Glomerular visceral epithelial cell (primary cell): ENCODE data around the gene KIAA1755.

Source experiments
- DNase-seq: peaks from one replicate; pipeline ENCODE4 v3.0.0-alpha.2; 2016; ENCODE audit errors: extremely low spot score

Gene KIAA1755

DNA sequence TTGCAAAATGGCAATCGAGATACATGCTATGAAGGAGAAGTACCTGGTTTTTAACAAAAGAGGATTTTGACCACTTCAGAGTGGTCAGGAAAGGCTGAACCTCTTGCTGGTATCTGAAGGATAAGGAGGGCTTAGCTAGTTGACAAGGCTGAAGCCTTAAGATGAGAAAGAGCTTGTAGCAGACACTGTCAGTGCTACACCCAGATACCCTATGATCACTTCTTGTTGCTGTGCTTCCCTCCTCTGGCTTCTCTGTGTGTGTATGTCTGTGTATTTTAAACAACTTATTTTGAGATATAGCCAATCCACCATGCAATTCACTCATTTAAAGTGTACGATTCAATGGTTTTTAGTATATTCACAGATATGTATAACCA, 56.6 kb downstream of the KIAA1755 start:
- no peak for DNase-seq

DNA sequence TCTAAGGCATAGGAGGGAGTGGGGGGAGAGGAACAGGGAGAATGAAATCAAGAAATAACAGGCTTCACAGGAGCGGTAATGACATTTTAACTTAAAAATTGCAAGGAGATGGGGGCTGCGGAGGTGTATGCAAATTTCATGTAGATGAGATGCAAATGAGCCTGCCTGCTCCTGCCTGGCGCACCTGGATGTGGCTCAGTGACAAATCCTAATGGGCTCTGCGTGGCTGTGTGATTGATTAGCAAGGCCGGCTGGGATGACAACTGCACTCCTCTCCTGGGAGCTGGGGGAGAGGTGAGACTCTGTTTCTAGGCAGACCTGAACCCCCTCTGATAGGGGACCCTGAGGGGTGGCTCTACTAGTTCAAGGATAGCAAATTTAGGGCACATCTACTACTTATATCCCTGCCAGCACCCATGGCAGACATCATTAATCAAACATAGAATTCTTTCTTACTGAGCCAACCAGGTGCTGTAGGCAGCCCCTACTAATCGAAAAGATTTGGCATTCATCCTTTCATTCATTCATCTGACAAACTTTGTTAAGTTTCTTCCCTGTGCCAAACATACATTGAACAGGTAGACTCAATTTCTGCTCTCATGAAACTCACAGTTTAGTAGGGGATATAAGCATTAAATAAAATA, 57.1 kb downstream of the KIAA1755 start:
- DNase-seq = no peak

- no peak for DNase-seq
Measured at GRCh38 chr20:38202982-38203293, 57.6 kb downstream of the KIAA1755 start.

DNA sequence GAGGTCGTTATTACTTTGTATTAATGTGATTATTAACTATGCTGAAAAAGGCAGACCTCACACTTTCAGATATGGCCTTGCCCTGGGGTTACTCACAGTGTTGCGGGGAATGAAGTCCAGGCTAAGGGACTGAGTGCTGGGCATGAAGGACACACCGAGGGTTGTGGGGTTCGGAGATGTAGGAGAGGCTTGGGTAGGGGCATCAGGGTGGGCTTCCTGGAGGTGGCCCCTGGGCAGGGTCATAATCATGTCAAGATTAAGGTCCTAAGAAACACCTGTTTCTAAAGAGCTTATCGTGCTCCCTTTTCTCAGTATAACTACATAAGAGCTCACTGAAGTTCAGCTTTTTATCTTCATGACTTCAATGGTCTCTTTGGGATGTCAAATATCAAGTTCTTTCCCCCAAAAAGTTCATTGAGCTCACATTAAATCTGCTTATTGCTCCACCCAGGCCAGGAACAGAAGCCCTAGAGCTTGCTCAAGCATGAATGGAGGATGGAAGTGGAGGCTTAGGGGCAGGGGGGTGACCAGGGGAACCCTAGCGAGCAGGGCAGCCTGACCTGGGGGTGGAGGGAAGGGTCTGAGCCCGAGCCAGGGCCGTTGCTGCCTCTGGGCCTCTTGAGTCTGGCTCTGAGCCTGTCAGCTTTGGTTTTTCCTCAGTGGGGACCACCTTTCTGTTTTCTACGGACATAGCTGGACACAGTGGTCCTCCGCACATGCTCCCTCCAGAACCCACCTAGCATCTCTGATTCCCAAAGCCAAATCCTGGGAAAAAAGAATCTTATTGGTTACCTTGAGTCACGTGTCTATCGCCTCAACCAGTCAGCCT, 58.2 kb downstream of the KIAA1755 start:
- no peak for DNase-seq

GRCh38 chr20:38201356-38201755, 59.2 kb downstream of the KIAA1755 start:
- DNase-seq = peak; percentile 72

GRCh38 chr20:38200646-38201045, 59.9 kb downstream of the KIAA1755 start:
- DNase-seq = no peak

GRCh38 chr20:38199501-38200390, 60.8 kb downstream of the KIAA1755 start:
- DNase-seq = no peak

DNA sequence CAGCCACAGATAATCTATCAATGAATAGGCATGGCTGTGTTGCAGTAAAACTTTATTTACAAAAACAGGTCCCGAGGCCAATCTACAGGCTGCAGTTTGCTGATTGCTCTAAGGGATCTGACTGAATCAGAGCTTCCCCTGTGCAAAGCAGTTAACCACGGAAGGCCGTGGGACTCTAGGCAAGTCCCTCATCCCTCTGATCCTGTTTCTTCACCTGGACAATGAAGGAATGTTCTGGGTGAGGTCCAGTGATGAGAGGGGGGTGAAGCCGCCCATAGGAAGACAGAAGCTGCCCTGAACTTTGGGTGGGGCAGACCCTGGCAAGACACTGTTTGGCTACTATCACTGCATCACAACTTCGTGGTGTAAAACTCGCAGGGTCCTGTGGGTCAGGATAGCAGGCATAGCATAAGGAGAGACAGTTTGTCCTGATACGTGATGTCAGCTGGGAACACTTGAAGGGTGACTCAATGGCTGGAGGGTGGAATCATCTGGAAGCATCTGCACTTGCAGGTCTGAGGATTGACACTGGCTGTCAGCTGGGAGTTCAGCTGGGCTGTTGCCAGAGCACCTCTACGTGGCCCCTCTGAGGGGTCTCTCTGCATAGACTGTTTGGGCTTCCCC, 62.2 kb downstream of the KIAA1755 start:
- no peak for DNase-seq

- DNase-seq = no peak
Measured at GRCh38 chr20:38197619-38198018, 62.9 kb downstream of the KIAA1755 start.

DNA sequence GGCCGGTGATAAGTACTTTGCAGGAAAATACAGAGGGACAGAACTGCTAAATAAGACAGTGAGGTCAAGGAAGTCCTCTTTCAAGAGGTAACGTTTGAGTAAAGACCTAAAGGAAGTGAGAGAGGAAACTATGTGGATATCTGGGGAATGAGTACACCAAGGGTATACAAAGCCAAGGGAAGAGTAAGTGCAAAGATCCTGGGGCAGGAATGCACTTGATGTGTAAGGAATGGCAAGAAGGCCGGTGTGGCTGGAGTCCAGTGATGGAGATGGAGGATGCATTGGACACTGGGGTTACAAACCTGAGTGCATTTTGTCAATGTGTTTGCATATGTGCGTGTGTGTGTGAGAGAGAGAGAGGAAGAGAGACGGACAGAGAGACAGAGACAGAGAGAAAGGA, 63.3 kb downstream of the KIAA1755 start:
- DNase-seq = no peak

- no peak for DNase-seq
Measured at GRCh38 chr20:38196592-38196991, 63.9 kb downstream of the KIAA1755 start.

DNA sequence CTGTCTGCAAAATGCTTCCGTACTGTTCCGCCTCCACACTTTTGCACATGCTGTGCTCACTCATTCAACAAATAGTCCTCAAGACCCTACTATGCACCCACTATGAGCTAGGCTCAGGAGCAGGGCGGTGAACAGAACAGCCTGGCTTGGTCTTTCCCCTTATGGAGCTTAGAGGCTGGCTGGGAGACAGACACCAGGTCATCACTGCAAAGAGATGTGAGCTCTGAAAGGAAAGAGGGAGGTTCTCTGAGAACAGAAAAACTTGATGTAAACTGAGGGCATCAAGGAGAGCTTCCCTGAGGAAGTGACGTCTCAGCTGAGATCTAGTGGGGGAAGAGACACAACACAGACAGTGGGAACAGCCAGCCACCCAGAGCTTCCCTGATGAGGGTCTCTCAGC, 64.5 kb downstream of the KIAA1755 start:
- DNase-seq = no peak

- DNase-seq = no peak
Measured at GRCh38 chr20:38195521-38195920, 65.0 kb downstream of the KIAA1755 start.

- no peak for DNase-seq
Measured at GRCh38 chr20:38194971-38195504, 65.5 kb downstream of the KIAA1755 start.

DNA sequence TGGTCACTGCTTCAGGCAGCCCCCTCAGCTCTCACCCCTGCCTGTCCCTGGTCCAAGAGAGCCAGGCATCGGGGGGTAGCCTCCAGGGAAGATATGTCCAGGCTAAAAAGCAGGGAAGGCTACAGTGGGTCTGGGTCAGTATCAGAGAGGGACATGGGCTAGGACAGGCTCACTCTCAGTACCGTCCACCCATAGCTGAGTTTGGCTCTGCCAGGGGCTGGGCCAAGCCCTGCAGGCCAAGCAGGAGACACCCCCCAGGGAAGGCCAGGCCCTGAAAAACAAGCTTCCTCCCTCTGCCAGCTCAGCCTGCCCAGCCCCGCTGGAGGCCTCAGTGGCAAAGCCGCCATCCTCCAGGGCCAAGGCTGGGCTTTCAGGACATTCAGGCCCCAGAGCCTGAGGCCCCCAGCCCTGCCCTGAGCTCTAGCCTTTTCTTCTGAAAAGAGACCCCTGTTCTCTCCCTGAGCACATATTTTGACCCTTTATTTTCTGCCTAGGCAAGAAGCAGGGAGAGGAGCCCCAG, 66.9 kb downstream of the KIAA1755 start:
- DNase-seq = no peak

- no peak for DNase-seq
Measured at GRCh38 chr20:38192323-38192885, 68.1 kb downstream of the KIAA1755 start.

GRCh38 chr20:38191654-38192053, 68.9 kb downstream of the KIAA1755 start:
- DNase-seq = no peak

DNA sequence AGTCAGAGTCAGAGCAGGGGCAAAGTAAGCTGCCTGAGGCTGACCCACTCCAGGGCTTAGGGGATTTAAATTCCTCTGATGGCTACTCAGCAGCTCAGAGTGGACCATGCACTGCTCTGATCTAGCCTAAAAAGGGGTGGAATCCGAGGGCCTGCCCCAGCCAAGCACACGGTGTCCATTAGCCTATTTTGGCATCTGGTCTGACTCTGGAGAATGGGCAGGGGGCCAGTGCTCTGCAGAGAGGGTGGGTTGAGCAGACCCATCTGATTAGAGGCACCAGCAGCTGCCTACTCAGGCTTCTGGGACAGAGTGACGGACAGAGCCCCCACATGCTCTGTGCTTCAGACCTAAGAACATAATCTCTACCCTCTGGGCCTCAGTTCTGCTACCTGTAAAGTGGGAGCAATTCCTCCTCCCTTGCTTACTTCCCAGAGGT, 69.6 kb downstream of the KIAA1755 start:
- no peak for DNase-seq

GRCh38 chr20:38190166-38190565, 70.4 kb downstream of the KIAA1755 start:
- no peak for DNase-seq

DNA sequence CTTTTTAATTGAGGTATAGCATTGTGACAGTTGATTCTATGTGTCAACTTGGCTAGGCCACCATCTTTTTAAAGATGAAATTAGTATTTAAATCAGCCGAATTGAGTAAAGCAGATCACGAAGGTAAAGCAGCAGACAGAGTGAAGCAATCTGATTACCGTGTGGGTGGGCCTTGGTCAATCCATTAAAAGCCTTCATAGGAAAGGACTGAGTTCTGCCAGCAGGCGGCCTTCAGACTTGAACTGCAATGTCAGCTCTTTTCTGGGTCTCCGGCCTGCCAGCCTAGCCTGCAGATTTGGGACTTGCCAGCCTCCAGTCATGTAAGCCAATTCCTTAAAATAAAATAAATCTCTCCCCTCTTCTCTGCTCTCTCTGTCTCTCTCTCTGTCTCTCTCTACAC, 73.0 kb downstream of the KIAA1755 start:
- no peak for DNase-seq

DNA sequence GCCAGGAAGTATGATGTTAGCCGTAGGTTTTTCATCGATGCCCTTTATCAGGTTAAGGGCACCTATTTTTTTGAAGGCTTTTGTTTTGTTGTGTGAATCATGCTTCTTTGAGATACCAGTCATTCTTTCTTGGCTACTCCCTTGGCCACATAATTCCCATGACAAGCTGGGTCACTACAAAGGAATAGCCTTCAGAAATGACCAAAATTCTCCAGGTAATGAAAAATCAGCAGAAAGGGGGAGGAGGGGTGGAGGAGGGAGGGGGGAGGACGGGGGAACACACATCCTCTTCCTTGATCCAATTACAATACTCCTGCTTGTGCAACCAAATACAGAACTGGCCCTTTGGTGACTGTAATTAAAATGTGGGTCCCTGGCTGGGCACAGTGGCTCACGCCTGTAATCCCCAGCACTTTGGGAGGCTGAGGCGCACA, 73.7 kb downstream of the KIAA1755 start:
- DNase-seq = peak; percentile 58
